LoVo (cell line): Measurements from ENCODE around the gene SUPT6H.
"Not testable (repeated sequence)": the region's sequence is repeated elsewhere in the genome, so short reads cannot be mapped to it uniquely, and the experiment has no call there.

Experiments used
- DNase-seq: peaks from one replicate; pipeline ENCODE4 v3.0.0-alpha.2; 2016; ENCODE audit warnings: low spot score

SUPT6H gene

GRCh38 chr17:28648698-28649097, 13.3 kb upstream of the SUPT6H start:
- no peak for DNase-seq

- no peak for DNase-seq
Observed at GRCh38 chr17:28655160-28655559, 6.8 kb upstream of the SUPT6H start.

- DNase-seq, result no peak
Observed at GRCh38 chr17:28657756-28658155, 4.2 kb upstream of the SUPT6H start.

GRCh38 chr17:28658342-28658741, 3.7 kb upstream of the SUPT6H start:
- DNase-seq, result not testable (repeated sequence)

- DNase-seq, result not testable (repeated sequence)
Observed at GRCh38 chr17:28658766-28659496, 3.1 kb upstream of the SUPT6H start.

GRCh38 chr17:28659497-28659881, 2.5 kb upstream of the SUPT6H start:
- not testable (repeated sequence) for DNase-seq

- DNase-seq, result no peak
Observed at GRCh38 chr17:28662527-28662829, 473 bp downstream of the SUPT6H start.

- no peak for DNase-seq
Observed at GRCh38 chr17:28663723-28664122, 1.7 kb downstream of the SUPT6H start.

- DNase-seq, result no peak
Observed at GRCh38 chr17:28665994-28666393, 4.0 kb downstream of the SUPT6H start.

GRCh38 chr17:28667870-28668269, 5.9 kb downstream of the SUPT6H start:
- DNase-seq, result no peak

GRCh38 chr17:28669918-28670317, 7.9 kb downstream of the SUPT6H start:
- DNase-seq, result no peak

- no peak for DNase-seq
Observed at GRCh38 chr17:28675490-28675889, 13.5 kb downstream of the SUPT6H start.

- DNase-seq, result no peak
Observed at GRCh38 chr17:28675980-28676379, 14.0 kb downstream of the SUPT6H start.

- DNase-seq, result no peak
Observed at GRCh38 chr17:28682655-28683054, 20.6 kb downstream of the SUPT6H start.

GRCh38 chr17:28684963-28685362, 23.0 kb downstream of the SUPT6H start:
- no peak for DNase-seq

GRCh38 chr17:28685366-28685765, 23.4 kb downstream of the SUPT6H start:
- no peak for DNase-seq

GRCh38 chr17:28686296-28686695, 24.3 kb downstream of the SUPT6H start:
- no peak for DNase-seq

- DNase-seq, result no peak
Observed at GRCh38 chr17:28688481-28688880, 26.5 kb downstream of the SUPT6H start.

GRCh38 chr17:28689011-28689410, 27.0 kb downstream of the SUPT6H start:
- no peak for DNase-seq

- DNase-seq, result no peak
Observed at GRCh38 chr17:28693869-28694268, 31.9 kb downstream of the SUPT6H start.

GRCh38 chr17:28698253-28698941, 36.4 kb downstream of the SUPT6H start:
- DNase-seq, result peak; percentile 42

- no peak for DNase-seq
Observed at GRCh38 chr17:28700278-28700677, 38.3 kb downstream of the SUPT6H start.

- DNase-seq, result no peak
Observed at GRCh38 chr17:28700830-28701492, 39.0 kb downstream of the SUPT6H start.
